Measurements from ENCODE around the gene TRIM41.
"Not testable (repeated sequence)": the region's sequence is repeated elsewhere in the genome, so short reads cannot be mapped to it uniquely, and the experiment has no call there.

The TRIM41 gene

GRCh38 chr5:181211208-181211607 lies 11.9 kb upstream of the TRIM41 start:
- H3K4me3 ChIP-seq (ENCODE audit: severe bottlenecking): no peak overlapping the region
- no peaks in the 10 kb centered on the region for H3K27me3 ChIP-seq (ENCODE audit: insufficient read depth, poor library complexity, severe bottlenecking)
- peak; percentile 33 for TF ChIP-seq CTCF (IDR thresholded peaks at IDR 0.05; ENCODE audit: poor library complexity, severe bottlenecking)
- H3K27ac ChIP-seq (ENCODE audit: poor library complexity, severe bottlenecking): no peak overlapping the region
- no peaks in the 10 kb centered on the region for H3K9me3 ChIP-seq (ENCODE audit: severe bottlenecking)
- no peak for DNase-seq (ENCODE audit: low spot score)
- no peak for ATAC-seq (ENCODE audit: low read depth)
- no peaks in the 10 kb centered on the region for H3K36me3 ChIP-seq (ENCODE audit: low read depth)
- H3K4me1 ChIP-seq (ENCODE audit: insufficient read depth, poor library complexity, severe bottlenecking): peaks cover 3% of the 10 kb centered on the region

- no peak for TF ChIP-seq CTCF (IDR thresholded peaks at IDR 0.05; ENCODE audit: poor library complexity, severe bottlenecking)
- DNase-seq (ENCODE audit: low spot score) (no peak), ATAC-seq (ENCODE audit: low read depth) (no peak)
- peaks cover 2% of the 10 kb centered on the region for H3K4me1 ChIP-seq (ENCODE audit: insufficient read depth, poor library complexity, severe bottlenecking)
- H3K27ac ChIP-seq (ENCODE audit: poor library complexity, severe bottlenecking): no peak overlapping the region
- H3K4me3 ChIP-seq (ENCODE audit: severe bottlenecking): no peak overlapping the region
- H3K36me3 ChIP-seq (ENCODE audit: low read depth): no peaks in the 10 kb centered on the region
- no peaks in the 10 kb centered on the region for H3K9me3 ChIP-seq (ENCODE audit: severe bottlenecking)
- no peaks in the 10 kb centered on the region for H3K27me3 ChIP-seq (ENCODE audit: insufficient read depth, poor library complexity, severe bottlenecking)
Measured at GRCh38 chr5:181212080-181212479, 11.0 kb upstream of the TRIM41 start.

- H3K27ac ChIP-seq (ENCODE audit: poor library complexity, severe bottlenecking): no peak overlapping the region
- DNase-seq (ENCODE audit: low spot score) (no peak), ATAC-seq (ENCODE audit: low read depth) (no peak)
- H3K4me3 ChIP-seq (ENCODE audit: severe bottlenecking): no peak overlapping the region
- no peak for TF ChIP-seq CTCF (IDR thresholded peaks at IDR 0.05; ENCODE audit: poor library complexity, severe bottlenecking)
- H3K36me3 ChIP-seq (ENCODE audit: low read depth): no peaks in the 10 kb centered on the region
- H3K27me3 ChIP-seq (ENCODE audit: insufficient read depth, poor library complexity, severe bottlenecking): no peaks in the 10 kb centered on the region
- peaks cover 2% of the 10 kb centered on the region for H3K4me1 ChIP-seq (ENCODE audit: insufficient read depth, poor library complexity, severe bottlenecking)
- no peaks in the 10 kb centered on the region for H3K9me3 ChIP-seq (ENCODE audit: severe bottlenecking)
Measured at GRCh38 chr5:181212934-181213333, 10.1 kb upstream of the TRIM41 start.

- not testable (repeated sequence) for H3K27me3 ChIP-seq (ENCODE audit: insufficient read depth, poor library complexity, severe bottlenecking); ATAC-seq (ENCODE audit: low read depth); H3K27ac ChIP-seq (ENCODE audit: poor library complexity, severe bottlenecking); H3K4me1 ChIP-seq (ENCODE audit: insufficient read depth, poor library complexity, severe bottlenecking); H3K9me3 ChIP-seq (ENCODE audit: severe bottlenecking); H3K36me3 ChIP-seq (ENCODE audit: low read depth); DNase-seq (ENCODE audit: low spot score); H3K4me3 ChIP-seq (ENCODE audit: severe bottlenecking)
Measured at GRCh38 chr5:181214249-181214648, 8.8 kb upstream of the TRIM41 start.

GRCh38 chr5:181215997-181216989 lies 6.8 kb upstream of the TRIM41 start:
- H3K27ac ChIP-seq (ENCODE audit: poor library complexity, severe bottlenecking): peak overlapping the region; percentile 41
- H3K4me3 ChIP-seq (ENCODE audit: severe bottlenecking): peak overlapping the region; percentile 40
- no peaks in the 10 kb centered on the region for H3K27me3 ChIP-seq (ENCODE audit: insufficient read depth, poor library complexity, severe bottlenecking)
- H3K9me3 ChIP-seq (ENCODE audit: severe bottlenecking): no peaks in the 10 kb centered on the region
- H3K36me3 ChIP-seq (ENCODE audit: low read depth): no peaks in the 10 kb centered on the region
- peak; percentile 19 for ATAC-seq (ENCODE audit: low read depth)
- no peaks in the 10 kb centered on the region for H3K4me1 ChIP-seq (ENCODE audit: insufficient read depth, poor library complexity, severe bottlenecking)
- TF ChIP-seq CTCF (IDR thresholded peaks at IDR 0.05; ENCODE audit: poor library complexity, severe bottlenecking): no peak
- DNase-seq (ENCODE audit: low spot score): no peak

Data from RWPE2 (cell line).